ENCODE results near the gene MFNG.

- no peak for TF ChIP-seq EZH2 (IDR thresholded peaks at IDR 0.05; ENCODE audit: borderline replicate concordance)
- TF ChIP-seq CTCF (IDR thresholded peaks at IDR 0.05; ENCODE audit: poor library complexity) = no peak
- no peak for TF ChIP-seq EZH2phosphoT487 (IDR thresholded peaks at IDR 0.05; ENCODE audit: low read depth, severe bottlenecking, unreplicated experiment)
Measured at GRCh38 chr22:37522482-37522881, 36.3 kb upstream of the MFNG start.

All from hepatocyte (in vitro differentiated cells).